Kidney (tissue), 14 donors: ENCODE measurements around the gene MTMR11. TPM values are rescaled to one million over a fixed set of nuclear protein-coding genes. Genes with fewer than 3 reads are reported as not detected.
"Not testable (repeated sequence)": the region's sequence is repeated elsewhere in the genome, so short reads cannot be mapped to it uniquely, and the experiment has no call there.

Experiments used
- DNase-seq, 5 donors: peaks; one replicate each; pipeline ENCODE4 v3.0.0-alpha.2; 2013 to 2020
- FAIRE-seq: peaks from 2 replicates; lab custom pipeline; 2012; peaks lifted over from hg19 to GRCh38; lab: Jason Lieb, UNC
- H3K27ac ChIP-seq, 2 donors: one replicate each; pipeline ENCODE4 v1.7.0; 2013; ENCODE audit warnings: low read depth in 2 of 2, low read length in 2 of 2, inconsistent platforms in 1 of 2
- H3K27me3 ChIP-seq: one replicate; pipeline ENCODE4 v1.7.1; 2013; ENCODE audit warnings: low read length, inconsistent platforms; ENCODE audit not compliant: control insufficient read depth, insufficient read depth
- H3K36me3 ChIP-seq, 3 donors: one replicate each; pipeline versions ENCODE4 v1.7.0 to v1.7.1; 2013; ENCODE audit warnings: low read length in 3 of 3, control low read depth in 1 of 3, inconsistent platforms in 1 of 3; ENCODE audit not compliant: insufficient read depth in 3 of 3, control insufficient read depth in 2 of 3
- H3K4me1 ChIP-seq, 3 donors: one replicate each; pipeline versions ENCODE4 v1.7.0 to v1.7.1; 2013; ENCODE audit warnings: low read length in 3 of 3, inconsistent platforms in 1 of 3, low read depth in 1 of 3; ENCODE audit not compliant: control insufficient read depth in 2 of 3, insufficient read depth in 2 of 3
- H3K4me3 ChIP-seq, 3 donors: one replicate each; pipeline versions ENCODE4 v1.7.0 to v1.8.1; 2013; ENCODE audit warnings: low read length in 3 of 3, control low read depth in 1 of 3, inconsistent platforms in 1 of 3
- H3K9ac ChIP-seq, 3 donors: one replicate each; pipeline versions ENCODE4 v1.7.0 to v1.7.1; 2013; ENCODE audit warnings: low read length in 3 of 3, control low read depth in 1 of 3, inconsistent platforms in 1 of 3
- H3K9me3 ChIP-seq, 3 donors: one replicate each; pipeline versions ENCODE4 v1.7.0 to v1.7.1; 2013; ENCODE audit warnings: low read length in 3 of 3, control low read depth in 1 of 3, inconsistent platforms in 1 of 3; ENCODE audit not compliant: control insufficient read depth in 2 of 3, insufficient read depth in 1 of 3
- intact Hi-C: fragments of 100-400 bp; cut with DNase I; formaldehyde crosslinking; loops from one replicate; pipeline ENCODE4 v1.11.1; 2022
- polyA plus RNA-seq: library from polyadenylated mRNA; stranded (reverse); fragments of 350-450 nt; fragmentation: Illumina TruSeq; extraction: RNeasy Lipid Tissue Mini Kit (QIAGEN cat#74804); gene quantifications from one replicate; pipeline ENCODE4 v1.2.3, GENCODE V29; 2014; ENCODE audit warnings: low read depth, low replicate concordance; ENCODE audit not compliant: insufficient read depth
- total RNA-seq: library from RNA; stranded (reverse); fragmentation: NEBNext Ultra II Directional; extraction: Animal tissue kit (Norgen Biotek cat#: 25700); gene quantifications from one replicate; pipeline ENCODE4 v1.2.1, GENCODE V29; 2021
- TF ChIP-seq, protein P1 (sequence below): IDR thresholded peaks from 3 replicates; pipeline ENCODE4 v1.5.1; 2012; ENCODE audit warnings: mild to moderate bottlenecking, moderate library complexity, borderline replicate concordance; ENCODE audit not compliant: insufficient read depth; ENCODE audit errors: extremely low read depth
- donor health status: control.
- donor health status: control.
- donor health status: control.
- donor health status: control.
- donor health status: control.
- donor health status: DM: yes; HTN: yes; CAD: no.
- donor health status: Normal renal cell carcinoma (clear cell type).

The MTMR11 gene
- total and polyA plus RNA-seq, 2 donors from 2014 or later, result 21.6 to 24.7 TPM

DNA sequence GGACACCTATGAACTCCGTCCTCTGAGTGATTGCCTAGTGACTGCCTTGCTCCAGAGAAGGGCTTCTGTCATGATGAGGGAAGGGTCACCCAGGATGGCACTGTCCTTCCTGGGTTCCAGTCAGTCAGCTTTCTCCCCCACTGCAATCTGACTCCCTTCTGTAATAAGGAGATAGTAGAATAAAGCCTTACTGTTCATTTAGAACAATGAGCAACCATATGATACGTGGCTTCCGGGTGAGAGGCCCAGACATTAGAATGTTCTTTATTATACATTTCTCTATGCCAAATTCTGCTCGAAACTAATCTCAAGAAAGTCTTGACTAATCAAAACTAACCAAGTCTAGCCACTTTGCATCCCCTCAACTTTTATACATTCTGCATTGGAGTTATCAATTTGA, 8.5 kb upstream of the MTMR11 start:
- H3K27ac ChIP-seq, result no peak overlapping the region
- H3K4me1 ChIP-seq, result no peaks in the 10 kb centered on the region
- intact Hi-C loops, result no loop called here
- DNase-seq (no peak), FAIRE-seq (no peak)
- H3K4me3 ChIP-seq, result no peak overlapping the region
- no peak overlapping the region for H3K9ac ChIP-seq
- peaks cover 2 to 20% (median 12%) of the 10 kb centered on the region in 3 donors for H3K36me3 ChIP-seq
- H3K27me3 ChIP-seq, result no peaks in the 10 kb centered on the region
- TF ChIP-seq, protein P1, sequence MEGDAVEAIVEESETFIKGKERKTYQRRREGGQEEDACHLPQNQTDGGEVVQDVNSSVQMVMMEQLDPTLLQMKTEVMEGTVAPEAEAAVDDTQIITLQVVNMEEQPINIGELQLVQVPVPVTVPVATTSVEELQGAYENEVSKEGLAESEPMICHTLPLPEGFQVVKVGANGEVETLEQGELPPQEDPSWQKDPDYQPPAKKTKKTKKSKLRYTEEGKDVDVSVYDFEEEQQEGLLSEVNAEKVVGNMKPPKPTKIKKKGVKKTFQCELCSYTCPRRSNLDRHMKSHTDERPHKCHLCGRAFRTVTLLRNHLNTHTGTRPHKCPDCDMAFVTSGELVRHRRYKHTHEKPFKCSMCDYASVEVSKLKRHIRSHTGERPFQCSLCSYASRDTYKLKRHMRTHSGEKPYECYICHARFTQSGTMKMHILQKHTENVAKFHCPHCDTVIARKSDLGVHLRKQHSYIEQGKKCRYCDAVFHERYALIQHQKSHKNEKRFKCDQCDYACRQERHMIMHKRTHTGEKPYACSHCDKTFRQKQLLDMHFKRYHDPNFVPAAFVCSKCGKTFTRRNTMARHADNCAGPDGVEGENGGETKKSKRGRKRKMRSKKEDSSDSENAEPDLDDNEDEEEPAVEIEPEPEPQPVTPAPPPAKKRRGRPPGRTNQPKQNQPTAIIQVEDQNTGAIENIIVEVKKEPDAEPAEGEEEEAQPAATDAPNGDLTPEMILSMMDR, result no peak
- no peaks in the 10 kb centered on the region for H3K9me3 ChIP-seq

DNA sequence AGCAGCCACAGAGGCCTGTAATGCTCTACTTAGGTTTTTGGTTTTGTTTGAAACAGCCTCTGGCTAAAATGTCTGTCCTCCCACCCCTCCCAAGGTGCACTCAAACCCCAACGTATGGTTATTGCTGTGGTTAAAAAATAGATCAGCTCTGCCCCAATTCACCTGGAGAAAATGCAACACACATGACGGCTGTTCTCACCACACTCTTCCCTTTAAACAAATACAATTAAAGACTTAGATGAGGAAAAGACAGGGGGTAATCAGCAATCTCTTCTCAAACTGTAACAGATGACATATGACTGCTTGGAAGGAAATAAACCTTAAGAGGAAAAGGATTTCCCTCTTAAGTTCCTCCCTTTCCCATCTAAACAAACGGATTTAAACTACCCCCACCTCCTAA, 6.2 kb upstream of the MTMR11 start:
- intact Hi-C loops, result no loop called here
- Histone ChIP-seq H3K36me3 (peaks cover 2 to 12% (median 6%) of the 10 kb centered on the region in 3 donors), H3K4me3 (no peak overlapping the region), H3K9me3 (no peaks in the 10 kb centered on the region), H3K27ac (no peak overlapping the region), H3K27me3 (no peaks in the 10 kb centered on the region), H3K9ac (no peak overlapping the region), H3K4me1 (peaks cover 0 to 5% (median 5%) of the 10 kb centered on the region in 3 donors)
- no peak for FAIRE-seq
- DNase-seq, result no peak
- TF ChIP-seq, protein P1, result no peak

DNA sequence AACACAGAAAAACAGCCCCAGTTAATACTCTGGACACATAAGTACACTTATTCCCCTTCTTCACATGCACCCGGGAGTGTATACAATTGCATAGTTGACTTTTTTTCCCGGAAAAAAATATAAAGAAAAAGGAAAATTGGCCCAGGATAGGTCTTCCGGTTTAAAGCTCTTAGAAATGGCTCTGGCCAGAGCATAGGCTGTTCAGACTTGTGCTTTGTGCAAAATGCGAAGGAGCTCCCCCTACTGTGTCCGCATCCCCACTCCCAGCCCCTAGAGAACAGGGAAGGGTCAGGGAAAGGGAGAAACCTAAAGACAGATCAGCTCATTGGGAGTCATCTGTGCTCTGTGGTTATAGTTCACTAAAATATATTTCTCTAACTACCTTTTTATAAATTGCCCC, 5.5 kb upstream of the MTMR11 start:
- Histone ChIP-seq H3K9me3 (no peaks in the 10 kb centered on the region), H3K4me3 (no peak overlapping the region), H3K36me3 (peaks cover 2 to 11% (median 6%) of the 10 kb centered on the region in 3 donors), H3K4me1 (peaks cover 0 to 11% (median 7%) of the 10 kb centered on the region in 3 donors), H3K27ac (no peak overlapping the region), H3K9ac (no peak overlapping the region), H3K27me3 (no peaks in the 10 kb centered on the region)
- no peak for FAIRE-seq
- TF ChIP-seq, protein P1, result peak; percentile 27
- intact Hi-C loops, result no loop called here
- DNase-seq, result peak in 3 of 5 donors; percentile 46 to 82 (median 62)

DNA sequence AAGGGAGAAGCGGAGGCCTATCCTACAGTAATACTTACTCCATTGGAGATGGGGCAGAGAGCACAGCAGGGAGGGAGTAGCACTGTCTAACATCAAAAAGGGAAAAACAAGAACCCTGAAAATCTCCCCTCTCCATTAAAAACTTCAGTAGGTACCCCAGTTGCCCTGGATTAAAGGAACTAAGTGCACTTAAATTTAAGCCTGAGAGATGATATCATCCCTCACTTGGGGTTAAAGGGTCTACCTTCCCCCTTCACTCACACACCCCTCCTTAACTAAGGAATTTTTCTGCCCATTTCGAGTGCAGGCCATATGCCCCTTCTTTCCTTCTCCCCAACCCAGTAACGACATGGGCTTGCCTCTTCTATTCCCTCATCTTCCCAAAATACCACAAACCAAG, 3.7 kb upstream of the MTMR11 start:
- no peaks in the 10 kb centered on the region for H3K27me3 ChIP-seq
- TF ChIP-seq, protein P1, result no peak
- H3K4me3 ChIP-seq, result no peak overlapping the region
- H3K27ac ChIP-seq, result peak overlapping the region in 1 of 2 donors; percentile 7
- DNase-seq (no peak), FAIRE-seq (no peak)
- H3K9ac ChIP-seq, result no peak overlapping the region
- peaks cover 0 to 19% (median 11%) of the 10 kb centered on the region in 3 donors for H3K4me1 ChIP-seq
- H3K9me3 ChIP-seq, result no peaks in the 10 kb centered on the region
- H3K36me3 ChIP-seq, result peaks cover under 1 to 7% (median 6%) of the 10 kb centered on the region in 3 donors
- intact Hi-C loops, result no loop called here

DNA sequence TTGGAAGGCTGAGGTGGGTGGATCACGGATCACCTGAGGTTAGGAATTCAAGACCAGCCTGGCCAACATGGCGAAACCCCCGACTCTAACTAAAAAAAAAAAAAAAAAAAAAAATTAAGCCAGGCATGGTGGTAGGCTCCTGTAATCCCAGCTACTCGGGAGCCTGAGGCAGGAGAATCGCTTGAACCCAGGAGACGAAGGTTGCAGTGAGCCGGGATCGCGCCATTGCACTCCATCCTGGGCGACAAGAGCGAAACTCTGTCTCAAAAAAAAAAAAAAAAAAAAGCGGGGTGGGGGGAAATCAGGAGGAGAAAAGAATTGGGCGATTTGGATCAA, 2.0 kb upstream of the MTMR11 start:
- H3K9me3 ChIP-seq, H3K9ac ChIP-seq, H3K36me3 ChIP-seq, H3K27me3 ChIP-seq, DNase-seq, FAIRE-seq, intact Hi-C loops: not testable (repeated sequence)
- Histone ChIP-seq H3K4me3 (peak overlapping the region in 1 of 3 donors; percentile 11), H3K4me1 (peaks cover 0 to 19% (median 11%) of the 10 kb centered on the region in 3 donors), H3K27ac (peak overlapping the region; percentile 10 to 68)
